Muscle layer of colon (tissue), 2 donors: ENCODE results near the gene CIAO2A.

Source experiments
- H3K27ac ChIP-seq: one replicate; pipeline ENCODE4 v1.7.0; 2013; ENCODE audit warnings: low read depth, mild to moderate bottlenecking, low read length, moderate library complexity
- H3K27me3 ChIP-seq, 2 donors: one replicate each; pipeline ENCODE4 v1.7.0; 2013; ENCODE audit warnings: low read length in 2 of 2, mild to moderate bottlenecking in 2 of 2; ENCODE audit not compliant: insufficient read depth in 2 of 2, control insufficient read depth in 1 of 2
- H3K36me3 ChIP-seq: one replicate; pipeline ENCODE4 v1.7.0; 2013; ENCODE audit warnings: mild to moderate bottlenecking, low read length; ENCODE audit not compliant: insufficient read depth
- H3K4me1 ChIP-seq: one replicate; pipeline ENCODE4 v1.7.0; 2013; ENCODE audit warnings: mild to moderate bottlenecking, low read length; ENCODE audit not compliant: insufficient read depth
- H3K4me3 ChIP-seq, 2 donors: one replicate each; pipeline ENCODE4 v1.7.0; 2013; ENCODE audit warnings: low read length in 2 of 2, low read depth in 1 of 2, mild to moderate bottlenecking in 1 of 2, moderate library complexity in 1 of 2
- H3K9ac ChIP-seq: one replicate; pipeline ENCODE4 v1.7.0; 2013; ENCODE audit warnings: low read length
- H3K9me3 ChIP-seq: one replicate; pipeline ENCODE4 v1.7.0; 2013; ENCODE audit warnings: mild to moderate bottlenecking, low read length
- donor health status: abdominal sarcoma.
- donor health status: Adenocarcinoma of cecum.

CIAO2A gene

GRCh38 chr15:64048781-64049460, 44.7 kb downstream of the CIAO2A start:
- peaks cover 5% of the 10 kb centered on the region for H3K4me1 ChIP-seq
- no peak overlapping the region for H3K9ac ChIP-seq
- H3K9me3 ChIP-seq, result no peaks in the 10 kb centered on the region
- no peak overlapping the region for H3K4me3 ChIP-seq
- H3K27me3 ChIP-seq, result no peaks in the 10 kb centered on the region
- no peaks in the 10 kb centered on the region for H3K36me3 ChIP-seq
- H3K27ac ChIP-seq, result no peak overlapping the region

GRCh38 chr15:64046421-64047153, 47.1 kb downstream of the CIAO2A start, which contains the start of gene DAPK2:
TSS of gene DAPK2 (minus strand) at chr15:64046485. CDS start at chr15:64040261, 6,224 bp downstream.
- H3K9ac ChIP-seq, result no peak within 1 kb of the TSS
- no peaks in the 10 kb centered on the region for H3K27me3 ChIP-seq
- H3K4me3 ChIP-seq, result peak within 1 kb of the TSS; percentile 39 to 41
- no peak within 1 kb of the TSS for H3K27ac ChIP-seq
- no peaks in the 10 kb centered on the region for H3K9me3 ChIP-seq
- peaks cover 5% of the 10 kb centered on the region for H3K4me1 ChIP-seq
- H3K36me3 ChIP-seq, result no peaks in the 10 kb centered on the region

- H3K27ac ChIP-seq, result no peak overlapping the region
- H3K27me3 ChIP-seq, result no peaks in the 10 kb centered on the region
- H3K4me1 ChIP-seq, result peaks cover 5% of the 10 kb centered on the region
- H3K4me3 ChIP-seq, result peak overlapping the region; percentile 32 to 39
- H3K9me3 ChIP-seq, result no peaks in the 10 kb centered on the region
- H3K9ac ChIP-seq, result no peak overlapping the region
- H3K36me3 ChIP-seq, result no peaks in the 10 kb centered on the region
These were observed 47.7 kb downstream of the CIAO2A start for GRCh38 chr15:64045774-64046420.

- Histone ChIP-seq H3K9me3 (no peaks in the 10 kb centered on the region), H3K36me3 (no peaks in the 10 kb centered on the region), H3K27me3 (no peaks in the 10 kb centered on the region), H3K4me1 (peaks cover 5% of the 10 kb centered on the region), H3K9ac (no peak overlapping the region), H3K4me3 (no peak overlapping the region), H3K27ac (no peak overlapping the region)
These were observed 48.6 kb downstream of the CIAO2A start for GRCh38 chr15:64045101-64045435.

- H3K4me3 ChIP-seq, result no peak overlapping the region
- no peaks in the 10 kb centered on the region for H3K27me3 ChIP-seq
- no peak overlapping the region for H3K27ac ChIP-seq
- no peak overlapping the region for H3K9ac ChIP-seq
- peaks cover 5% of the 10 kb centered on the region for H3K4me1 ChIP-seq
- no peaks in the 10 kb centered on the region for H3K9me3 ChIP-seq
- no peaks in the 10 kb centered on the region for H3K36me3 ChIP-seq
These were observed 49.1 kb downstream of the CIAO2A start for GRCh38 chr15:64044300-64045100.

DNA sequence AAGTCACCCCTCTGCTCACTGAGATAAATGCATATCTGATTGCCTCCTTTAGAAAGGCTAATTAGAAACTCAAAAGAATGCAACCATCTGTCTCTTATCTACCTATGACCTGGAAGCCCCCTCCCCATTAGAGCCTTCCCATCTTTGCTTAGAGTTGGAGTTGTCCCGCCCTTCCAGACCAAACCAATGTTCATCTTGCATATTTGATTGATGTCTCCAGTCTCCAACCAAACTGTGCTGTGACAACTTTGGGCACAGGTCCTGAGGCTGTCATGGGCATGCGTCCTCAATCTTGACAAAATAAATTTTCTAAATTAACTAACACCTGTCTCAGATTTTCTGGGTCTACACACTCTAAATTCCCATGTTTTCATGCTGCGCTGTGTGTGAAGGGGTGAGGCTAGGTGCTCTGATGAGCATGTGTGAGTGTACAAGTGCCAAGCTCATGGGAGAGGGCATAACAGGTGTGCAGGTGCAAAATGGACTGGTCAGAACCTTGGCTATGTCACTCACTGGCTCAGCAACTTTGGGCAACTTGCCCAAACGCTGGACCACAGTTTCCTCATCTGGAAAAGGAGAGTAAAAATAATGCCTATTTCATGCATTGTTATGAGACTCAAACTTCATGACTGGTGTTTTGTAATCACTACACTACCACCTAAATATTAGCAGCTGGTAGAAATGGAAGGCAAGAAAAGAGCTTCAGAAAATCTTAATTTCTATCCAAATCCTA, 54.6 kb downstream of the CIAO2A start:
- Histone ChIP-seq H3K27me3 (no peaks in the 10 kb centered on the region), H3K27ac (no peak overlapping the region), H3K4me1 (no peaks in the 10 kb centered on the region), H3K4me3 (no peak overlapping the region), H3K36me3 (no peaks in the 10 kb centered on the region), H3K9me3 (no peaks in the 10 kb centered on the region), H3K9ac (no peak overlapping the region)

DNA sequence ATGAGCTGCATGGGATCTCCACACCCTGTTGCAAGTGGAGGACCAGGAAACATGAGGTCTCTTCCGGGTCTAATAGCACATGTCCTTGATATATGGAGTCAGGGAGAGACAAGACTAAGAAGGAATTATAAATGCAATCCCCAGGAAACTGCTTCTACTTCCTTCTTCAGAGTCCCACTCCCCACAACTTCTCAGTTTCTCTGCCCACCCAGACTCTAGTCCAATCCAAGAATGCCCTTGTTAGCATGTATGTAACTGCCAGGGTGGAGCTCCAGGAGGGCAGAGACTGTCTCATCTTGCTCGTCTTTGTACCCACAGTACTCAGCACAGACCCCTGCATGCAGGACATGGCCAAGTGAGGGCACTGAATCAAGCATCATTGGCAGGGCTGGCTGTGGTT, 55.7 kb downstream of the CIAO2A start:
- Histone ChIP-seq H3K27ac (no peak overlapping the region), H3K36me3 (no peaks in the 10 kb centered on the region), H3K9ac (no peak overlapping the region), H3K4me1 (no peaks in the 10 kb centered on the region), H3K27me3 (no peaks in the 10 kb centered on the region), H3K9me3 (no peaks in the 10 kb centered on the region), H3K4me3 (no peak overlapping the region)

- no peak overlapping the region for H3K9ac ChIP-seq
- no peaks in the 10 kb centered on the region for H3K9me3 ChIP-seq
- no peaks in the 10 kb centered on the region for H3K27me3 ChIP-seq
- no peaks in the 10 kb centered on the region for H3K4me1 ChIP-seq
- no peaks in the 10 kb centered on the region for H3K36me3 ChIP-seq
- H3K4me3 ChIP-seq, result no peak overlapping the region
- no peak overlapping the region for H3K27ac ChIP-seq
These were observed 56.5 kb downstream of the CIAO2A start for GRCh38 chr15:64037116-64037515.

GRCh38 chr15:64035525-64035924, 58.1 kb downstream of the CIAO2A start:
- Histone ChIP-seq H3K27ac (no peak overlapping the region), H3K4me3 (no peak overlapping the region), H3K4me1 (no peaks in the 10 kb centered on the region), H3K36me3 (no peaks in the 10 kb centered on the region), H3K27me3 (no peaks in the 10 kb centered on the region), H3K9me3 (no peaks in the 10 kb centered on the region), H3K9ac (no peak overlapping the region)

- no peaks in the 10 kb centered on the region for H3K27me3 ChIP-seq
- H3K4me3 ChIP-seq, result no peak overlapping the region
- no peaks in the 10 kb centered on the region for H3K36me3 ChIP-seq
- no peak overlapping the region for H3K27ac ChIP-seq
- no peaks in the 10 kb centered on the region for H3K9me3 ChIP-seq
- H3K9ac ChIP-seq, result no peak overlapping the region
- H3K4me1 ChIP-seq, result no peaks in the 10 kb centered on the region
These were observed 59.1 kb downstream of the CIAO2A start for GRCh38 chr15:64034519-64034918.

DNA sequence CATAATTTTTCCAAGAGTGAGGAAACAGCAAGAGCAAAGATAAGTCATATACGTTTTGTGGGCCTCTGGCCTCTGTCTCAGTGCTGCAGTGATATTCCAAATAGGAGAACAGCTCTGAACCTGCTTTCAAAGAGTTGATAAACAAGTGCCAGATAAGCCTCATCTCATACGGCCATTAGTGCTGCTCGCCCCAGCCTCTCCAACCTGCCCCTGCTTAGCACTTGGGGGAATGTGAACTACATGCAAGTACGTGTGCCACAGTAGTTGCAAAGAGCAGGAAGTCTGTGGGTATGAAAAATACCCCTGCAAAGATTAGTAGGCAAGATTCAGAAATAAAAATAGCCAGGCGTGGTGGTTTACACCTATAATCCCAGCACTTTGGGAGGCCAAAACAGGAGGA, 61.3 kb downstream of the CIAO2A start:
- H3K9me3 ChIP-seq, result no peaks in the 10 kb centered on the region
- no peaks in the 10 kb centered on the region for H3K36me3 ChIP-seq
- H3K27me3 ChIP-seq, result no peaks in the 10 kb centered on the region
- no peaks in the 10 kb centered on the region for H3K4me1 ChIP-seq
- H3K27ac ChIP-seq, result no peak overlapping the region
- no peak overlapping the region for H3K4me3 ChIP-seq
- no peak overlapping the region for H3K9ac ChIP-seq
